HepG2 (cell line): ENCODE results near the gene ERRFI1. TPM values are rescaled to one million over a fixed set of nuclear protein-coding genes. Genes with fewer than 3 reads are reported as not detected.
A peak's percentile ranks its signal among the peaks of the same experiment; 100 is the strongest.

Source experiments
- AHDC1 ChIP-seq: sonication (generic); formaldehyde crosslinking; IDR thresholded peaks from 2 replicates; pipeline ENCODE4 v1.5.1; 2020; ENCODE audit warnings: mild to moderate bottlenecking, missing genetic modification reagents, borderline replicate concordance
- GLI4 ChIP-seq: sonication (generic); formaldehyde crosslinking; IDR thresholded peaks from 2 replicates; pipeline ENCODE4 v1.5.1; 2020; ENCODE audit warnings: missing genetic modification reagents, mild to moderate bottlenecking, moderate library complexity, borderline replicate concordance
- HHEX ChIP-seq: IDR thresholded peaks from 2 replicates; pipeline ENCODE4 v1.6.1; 2016; ENCODE audit warnings: control low read depth
- HNF1A ChIP-seq, 2 experiments: sonication (generic) in 1 of 2; formaldehyde crosslinking in 1 of 2; IDR thresholded peaks; 2 replicates each; pipeline versions ENCODE4 v1.4.0 to v1.6.1; 2016 to 2020; ENCODE audit warnings: borderline replicate concordance in 1 of 2, low read depth in 1 of 2, mild to moderate bottlenecking in 1 of 2, missing genetic modification reagents in 1 of 2
- KMT2B ChIP-seq: IDR thresholded peaks from 2 replicates; pipeline ENCODE4 v1.6.1; 2016; ENCODE audit warnings: missing genetic modification reagents, missing compliant biosample characterization
- NR0B2 ChIP-seq: sonication (generic); formaldehyde crosslinking; IDR thresholded peaks from 2 replicates; pipeline ENCODE4 v1.4.0; 2020; ENCODE audit warnings: mild to moderate bottlenecking, missing genetic modification reagents
- NR3C1 ChIP-seq: sonication (generic); formaldehyde crosslinking; IDR thresholded peaks from 2 replicates; pipeline ENCODE4 v1.4.0; 2020; ENCODE audit warnings: missing genetic modification reagents
- SNAI1 ChIP-seq: sonication (generic); formaldehyde crosslinking; IDR thresholded peaks from 2 replicates; pipeline ENCODE4 v1.5.0; 2020; ENCODE audit warnings: mild to moderate bottlenecking, missing genetic modification reagents, borderline replicate concordance
- THRA ChIP-seq: sonication (generic); formaldehyde crosslinking; IDR thresholded peaks from 2 replicates; pipeline ENCODE4 v1.4.0; 2020; ENCODE audit warnings: missing genetic modification reagents, borderline replicate concordance
- ZNF18 ChIP-seq: sonication (generic); formaldehyde crosslinking; IDR thresholded peaks from 2 replicates; pipeline ENCODE4 v1.8.0; 2022; ENCODE audit warnings: mild to moderate bottlenecking, missing genetic modification reagents; ENCODE audit not compliant: insufficient replicate concordance
- ZNF292 ChIP-seq: sonication (generic); formaldehyde crosslinking; IDR thresholded peaks from 2 replicates; pipeline ENCODE4 v1.8.1; 2022; ENCODE audit warnings: mild to moderate bottlenecking, low read depth, missing genetic modification reagents, borderline replicate concordance
- polyA plus RNA-seq, 8 experiments: library from polyadenylated mRNA; depleted of rRNA in 3 of 8; stranded (reverse) in 7 of 8; unstranded in 1 of 8; fragments of >200 nt; fragmentation: Illumina TruSeq in 4 of 8; extraction: Trizol in 4 of 8; gene quantifications; 2 replicates each; pipeline versions ENCODE4 v1.2.1 to v1.2.3, GENCODE V29; 2011 to 2016; ENCODE audit warnings: low read depth in 4 of 8, missing spikeins in 1 of 8, mixed read lengths in 1 of 8; ENCODE audit not compliant: insufficient read depth in 1 of 8
- total RNA-seq, 5 experiments: library from RNA; depleted of rRNA; stranded (reverse); fragments of >200 nt; fragmentation: Illumina TruSeq; extraction: Trizol; gene quantifications; 2 replicates each; pipeline ENCODE4 v1.2.3, GENCODE V29; 2016; ENCODE audit warnings: low read depth in 1 of 5

Gene ERRFI1
- total and polyA plus RNA-seq, 2 of the 13 experiments (the other 11 are each of a cell fraction or from before 2014, with no cell fraction given): 84.4 to 753 TPM

GRCh38 chr1:8016210-8016894, 9.8 kb downstream of the ERRFI1 start (continued):
- TF ChIP-seq ZNF18 (CRISPR knock-in tag) (no peak), GLI4 (CRISPR knock-in tag) (no peak), NR3C1 (CRISPR knock-in tag) (no peak), NR0B2 (no peak), HNF1A (IDR thresholded peaks at IDR 0.05; ENCODE audit: low read depth) (no peak), HNF1A (CRISPR knock-in tag; IDR thresholded peaks at IDR 0.05; ENCODE audit: borderline replicate concordance) (no peak), THRA (CRISPR knock-in tag) (peak; percentile 50; the same call in 1 of the 2 replicates), KMT2B (CRISPR knock-in tag) (no peak), SNAI1 (CRISPR knock-in tag) (no peak), AHDC1 (CRISPR knock-in tag) (no peak), HHEX (CRISPR knock-in tag) (no peak), ZNF292 (CRISPR knock-in tag) (no peak)
